ENCODE measurements around the gene PRR14L.
A peak's percentile ranks its signal among the peaks of the same experiment; 100 is the strongest.
"Not testable (repeated sequence)": the region's sequence is repeated elsewhere in the genome, so short reads cannot be mapped to it uniquely, and the experiment has no call there.

The PRR14L gene

GRCh38 chr22:31764785-31765184, 14.9 kb upstream of the PRR14L start:
- no peak for TF ChIP-seq CTCF (IDR thresholded peaks at IDR 0.05; ENCODE audit: borderline replicate concordance, insufficient read depth, low read depth, low read length)
- no peak overlapping the region for H3K4me3 ChIP-seq (ENCODE audit: low read depth, low read length)

- H3K4me3 ChIP-seq (ENCODE audit: low read depth, low read length): not testable (repeated sequence)
Observed at GRCh38 chr22:31758860-31759259, 8.9 kb upstream of the PRR14L start.

- TF ChIP-seq CTCF (IDR thresholded peaks at IDR 0.05; ENCODE audit: borderline replicate concordance, insufficient read depth, low read depth, low read length): no peak
- no peak overlapping the region for H3K4me3 ChIP-seq (ENCODE audit: low read depth, low read length)
Observed at GRCh38 chr22:31757265-31757664, 7.3 kb upstream of the PRR14L start.

GRCh38 chr22:31754813-31755212, 4.9 kb upstream of the PRR14L start:
- no peak for TF ChIP-seq CTCF (IDR thresholded peaks at IDR 0.05; ENCODE audit: borderline replicate concordance, insufficient read depth, low read depth, low read length)
- H3K4me3 ChIP-seq (ENCODE audit: low read depth, low read length): peak overlapping the region; percentile 99

GRCh38 chr22:31753634-31754501, 3.9 kb upstream of the PRR14L start, which contains the start of gene DEPDC5:
Gene DEPDC5, plus strand, starts transcription at chr22:31754019. Its CDS starts 903 bp downstream, at chr22:31754922.
- peak within 1 kb of the TSS; percentile 99 for H3K4me3 ChIP-seq (ENCODE audit: low read depth, low read length)
- TF ChIP-seq CTCF (IDR thresholded peaks at IDR 0.05; ENCODE audit: borderline replicate concordance, insufficient read depth, low read depth, low read length): no peak

GRCh38 chr22:31753005-31753633, 3.2 kb upstream of the PRR14L start:
- peak overlapping the region; percentile 99 for H3K4me3 ChIP-seq (ENCODE audit: low read depth, low read length)
- no peak for TF ChIP-seq CTCF (IDR thresholded peaks at IDR 0.05; ENCODE audit: borderline replicate concordance, insufficient read depth, low read depth, low read length)

- H3K4me3 ChIP-seq (ENCODE audit: low read depth, low read length): no peak overlapping the region
- no peak for TF ChIP-seq CTCF (IDR thresholded peaks at IDR 0.05; ENCODE audit: borderline replicate concordance, insufficient read depth, low read depth, low read length)
Observed at GRCh38 chr22:31752096-31752847, 2.3 kb upstream of the PRR14L start.

Measured in GM12875 (cell line).